Fibroblast of peridontal ligament (primary cell): ENCODE data around the gene PCDH19.

Source experiments
- DNase-seq: peaks from one replicate; pipeline ENCODE4 v3.0.0-alpha.2; 2010; ENCODE audit errors: extremely low read depth

PCDH19 gene

GRCh38 chrX:100404851-100405250 is 5.2 kb downstream of the PCDH19 start:
- DNase-seq, result no peak

- no peak for DNase-seq
Observed at GRCh38 chrX:100395781-100396180, 14.3 kb downstream of the PCDH19 start.

- DNase-seq, result no peak
Observed at GRCh38 chrX:100381619-100382018, 28.5 kb downstream of the PCDH19 start.

GRCh38 chrX:100379388-100379986 is 30.6 kb downstream of the PCDH19 start:
- peak; percentile 1 for DNase-seq

DNA sequence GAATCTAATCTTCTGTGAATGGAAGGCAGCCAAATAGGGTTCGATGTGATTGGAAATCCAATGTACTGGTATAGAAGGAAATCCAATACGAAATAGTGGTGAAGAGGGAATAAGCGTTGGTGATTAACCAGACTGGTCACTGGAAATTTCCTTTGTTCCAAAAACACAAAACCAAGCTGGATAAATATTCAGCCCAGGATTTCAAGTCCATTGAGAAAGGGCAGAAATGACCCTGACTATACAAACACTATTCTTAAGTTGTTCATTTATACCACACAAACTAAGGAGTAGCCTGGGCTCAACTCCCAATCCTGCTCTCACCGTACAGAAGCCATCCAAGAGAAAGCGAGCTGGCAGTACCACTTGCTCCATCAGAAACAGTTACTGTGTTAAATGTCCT is 32.2 kb downstream of the PCDH19 start:
- DNase-seq, result no peak

DNA sequence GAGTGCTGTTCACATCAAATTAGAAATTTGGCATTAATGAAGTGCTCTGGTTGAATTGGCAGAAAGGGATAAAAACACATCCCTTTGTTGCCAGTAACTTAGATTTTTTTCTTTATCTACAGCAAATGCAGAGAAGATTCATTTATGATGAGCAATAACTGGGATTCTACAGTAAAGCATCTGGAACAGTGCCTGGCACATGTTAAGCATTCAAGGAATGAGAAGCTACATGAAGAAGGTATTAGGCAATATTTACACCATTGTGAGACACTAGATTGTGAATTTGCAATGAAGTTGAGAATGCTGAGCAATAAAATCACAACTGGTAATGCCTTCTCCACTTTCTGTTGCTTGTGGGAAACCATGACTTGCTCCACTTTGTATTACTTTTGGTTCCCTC is 33.5 kb downstream of the PCDH19 start:
- DNase-seq, result no peak

DNA sequence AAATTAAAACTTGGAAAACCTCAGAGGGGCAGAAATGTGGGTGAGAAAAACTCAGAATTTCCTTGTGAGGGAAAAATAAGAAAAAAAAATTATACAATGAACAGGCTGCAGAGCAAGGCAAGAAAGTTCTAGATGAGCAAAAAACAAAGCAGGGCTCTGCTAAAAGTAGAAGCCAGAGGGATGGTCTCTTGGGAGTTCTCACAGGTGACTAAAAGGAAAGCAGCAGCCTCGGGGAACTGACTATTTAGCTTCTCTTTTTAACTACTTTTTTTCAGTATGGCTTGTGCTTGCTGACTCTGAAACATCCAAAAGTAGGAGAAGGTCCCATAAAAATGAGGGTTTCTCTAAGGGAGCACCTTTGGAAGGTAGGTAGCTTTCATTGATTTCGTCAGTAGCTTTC is 36.4 kb downstream of the PCDH19 start:
- no peak for DNase-seq

DNA sequence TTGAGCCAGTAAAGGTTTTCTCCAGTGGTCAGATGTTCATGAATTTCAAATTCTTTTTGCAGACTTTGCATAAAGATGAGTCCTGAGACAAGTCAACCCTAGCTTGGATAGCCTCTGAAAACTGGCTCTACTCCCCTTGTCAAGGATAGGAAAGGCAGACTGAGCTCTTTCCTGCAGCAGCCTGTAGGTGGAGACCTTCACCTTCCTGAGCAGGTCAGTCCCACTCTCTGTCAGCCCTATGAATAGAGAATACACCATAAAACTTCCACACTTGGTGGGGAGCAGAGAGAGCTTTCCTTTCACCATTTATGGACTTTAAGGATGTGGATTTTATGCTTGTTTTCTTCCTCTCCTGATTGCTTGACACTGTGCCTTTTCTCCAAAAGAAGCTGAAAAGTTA is 41.9 kb downstream of the PCDH19 start:
- DNase-seq, result no peak

- DNase-seq, result no peak
Observed at GRCh38 chrX:100363896-100364295, 46.2 kb downstream of the PCDH19 start.

DNA sequence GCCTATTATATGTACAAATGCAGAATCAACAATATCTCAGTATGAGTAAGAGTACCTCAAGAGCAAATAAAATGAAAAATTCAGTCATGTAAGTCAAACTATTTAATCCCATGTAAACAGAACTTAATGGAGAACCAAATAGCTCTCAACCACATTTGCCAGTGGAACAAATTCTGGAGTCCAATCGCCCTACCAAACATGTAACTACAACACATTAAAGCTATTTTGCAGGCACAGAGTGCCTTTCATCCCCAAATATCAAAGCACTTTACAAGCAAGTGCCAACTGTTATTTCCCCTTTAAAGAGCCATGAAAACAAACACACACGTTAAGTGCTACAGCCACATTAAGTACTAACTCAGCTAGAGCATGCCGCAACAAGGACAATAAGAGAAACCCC is 51.3 kb downstream of the PCDH19 start:
- no peak for DNase-seq

DNA sequence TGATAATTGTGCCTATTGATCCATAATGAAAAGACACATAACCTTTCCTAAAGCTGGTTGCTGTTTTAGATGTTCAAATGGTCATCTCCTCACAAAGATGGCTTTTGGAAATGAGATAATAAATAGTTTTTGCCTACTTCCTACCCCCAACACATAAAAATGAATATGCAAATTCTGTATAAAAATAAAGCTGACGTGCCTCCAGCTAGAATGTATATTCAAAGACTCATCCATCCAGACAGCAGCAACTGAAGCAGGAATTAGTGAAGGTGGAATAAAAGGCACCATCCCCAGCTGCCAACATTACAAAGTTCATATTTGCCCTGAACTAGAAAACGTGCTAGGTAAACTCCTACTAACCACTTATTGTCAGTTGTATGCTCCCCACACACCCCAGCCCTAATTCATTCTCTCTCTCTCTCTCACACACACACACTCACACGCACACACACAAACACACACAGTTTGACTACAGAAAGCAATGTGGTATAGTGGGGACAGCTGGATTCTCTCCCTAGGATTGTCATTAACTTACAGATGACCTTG is 53.6 kb downstream of the PCDH19 start:
- DNase-seq, result no peak

DNA sequence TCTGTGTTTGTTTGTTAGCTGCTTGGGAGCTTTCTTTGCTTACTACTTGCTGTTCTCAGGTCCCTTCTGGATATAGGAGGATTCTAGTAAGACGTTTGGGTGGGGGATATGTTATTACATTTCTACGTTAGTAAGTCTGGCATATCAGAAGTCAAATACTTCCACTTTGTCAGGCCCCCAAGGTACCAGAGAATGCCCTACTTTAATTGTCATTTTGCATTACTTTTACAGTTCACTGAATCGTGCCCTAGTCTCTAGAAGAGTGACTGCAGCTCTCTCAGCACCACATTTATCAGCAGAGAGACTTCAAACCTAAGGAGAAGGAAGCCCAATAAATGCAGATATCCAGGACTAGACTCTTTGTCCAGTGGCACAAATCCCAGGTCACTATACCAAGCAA is 54.4 kb downstream of the PCDH19 start:
- no peak for DNase-seq

GRCh38 chrX:100353326-100353725 is 56.7 kb downstream of the PCDH19 start:
- DNase-seq, result no peak

DNA sequence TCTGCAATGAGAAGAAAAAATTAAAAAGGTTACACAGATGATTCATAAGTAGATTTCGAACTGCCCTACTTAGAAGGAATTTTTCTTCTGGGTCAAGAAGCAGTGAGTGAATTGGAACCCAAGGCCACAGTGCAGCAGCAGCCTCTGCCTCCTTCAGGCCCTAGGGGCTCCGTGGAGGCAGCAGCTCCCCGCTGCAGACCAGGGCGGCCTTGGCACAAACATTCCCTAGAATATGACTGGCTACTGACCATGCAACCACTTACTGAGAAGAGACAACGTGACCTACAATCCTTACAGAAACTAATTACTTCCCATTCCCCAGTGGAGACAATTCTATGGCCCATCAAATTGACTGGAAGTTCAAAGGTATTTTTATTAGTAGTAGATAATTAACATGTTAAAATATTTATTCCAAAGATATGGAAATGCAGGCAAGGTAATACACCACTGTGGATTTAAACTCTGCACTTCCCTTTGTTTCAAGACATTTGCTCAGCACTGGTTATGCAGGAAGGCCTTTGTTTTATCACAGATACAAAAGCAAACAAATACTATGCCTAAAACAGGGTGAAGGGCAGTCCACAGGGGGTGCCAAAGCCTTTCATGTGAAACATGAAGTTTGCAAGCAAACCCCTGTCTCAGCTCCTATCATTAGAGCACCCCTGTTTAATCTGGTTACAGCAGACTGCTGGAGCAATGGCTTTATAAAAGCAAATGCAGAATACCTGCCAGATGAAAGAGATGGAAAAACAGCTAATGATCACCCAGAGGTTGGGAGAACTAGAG is 59.2 kb downstream of the PCDH19 start:
- no peak for DNase-seq

DNA sequence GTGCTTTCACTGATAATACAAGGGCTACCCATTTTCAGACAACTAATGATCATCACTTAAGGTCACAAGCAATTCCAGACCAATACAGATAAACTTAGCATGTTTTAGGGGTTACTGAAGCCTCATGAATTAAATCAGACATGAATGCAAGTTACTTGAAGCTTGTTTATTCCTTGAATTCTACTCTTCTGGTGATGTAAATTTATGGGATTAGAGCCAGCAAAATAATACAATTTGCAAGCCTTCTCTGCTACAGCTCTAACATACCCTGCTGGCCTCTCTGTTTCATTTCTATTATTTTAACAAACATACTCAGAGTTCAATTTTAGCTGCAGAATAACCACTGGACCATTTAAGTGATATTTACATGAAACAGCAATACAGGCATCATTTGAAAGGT is 60.7 kb downstream of the PCDH19 start:
- no peak for DNase-seq

DNA sequence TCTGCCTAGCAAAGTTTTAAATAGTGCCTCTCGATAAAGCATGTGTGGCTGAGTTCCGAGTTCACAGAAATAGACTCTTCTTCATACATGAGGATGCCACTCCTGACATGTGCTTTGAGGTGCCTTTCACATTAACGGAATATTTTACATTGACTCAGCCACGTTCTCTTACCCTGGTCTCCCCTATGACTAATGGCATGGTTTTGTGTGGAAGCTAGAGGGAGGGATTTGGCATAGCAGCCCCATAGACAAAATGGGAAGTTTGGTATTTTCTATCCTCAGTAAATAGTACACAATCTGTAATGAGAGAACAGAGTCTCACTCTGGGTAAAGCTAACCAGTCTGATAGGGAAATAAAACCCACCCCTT is 68.9 kb downstream of the PCDH19 start:
- DNase-seq, result no peak

GRCh38 chrX:100340491-100341141 is 69.5 kb downstream of the PCDH19 start:
- DNase-seq, result no peak

GRCh38 chrX:100328351-100328750 is 81.7 kb downstream of the PCDH19 start:
- DNase-seq, result no peak

DNA sequence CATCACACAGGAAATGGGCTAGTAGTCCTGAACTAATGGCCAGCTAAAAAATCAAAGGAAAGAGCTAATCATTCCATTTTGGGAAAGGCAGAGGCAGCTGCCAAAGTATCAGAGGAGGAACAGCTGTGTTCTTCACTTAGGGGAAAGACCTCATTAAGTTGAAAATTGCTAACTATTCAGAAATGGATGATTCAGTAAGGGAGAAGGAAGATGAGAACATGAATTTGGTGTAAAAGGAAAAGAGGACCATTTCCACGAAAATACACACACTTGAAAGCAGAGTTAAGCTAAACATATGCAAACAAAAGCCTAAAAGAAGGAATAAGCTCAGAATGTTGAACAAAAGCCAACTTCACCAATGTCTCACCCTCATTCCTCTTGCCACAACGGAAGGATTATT is 90.4 kb downstream of the PCDH19 start:
- no peak for DNase-seq

- peak; percentile 0 for DNase-seq
Observed at GRCh38 chrX:100316987-100317386, 93.1 kb downstream of the PCDH19 start.

DNA sequence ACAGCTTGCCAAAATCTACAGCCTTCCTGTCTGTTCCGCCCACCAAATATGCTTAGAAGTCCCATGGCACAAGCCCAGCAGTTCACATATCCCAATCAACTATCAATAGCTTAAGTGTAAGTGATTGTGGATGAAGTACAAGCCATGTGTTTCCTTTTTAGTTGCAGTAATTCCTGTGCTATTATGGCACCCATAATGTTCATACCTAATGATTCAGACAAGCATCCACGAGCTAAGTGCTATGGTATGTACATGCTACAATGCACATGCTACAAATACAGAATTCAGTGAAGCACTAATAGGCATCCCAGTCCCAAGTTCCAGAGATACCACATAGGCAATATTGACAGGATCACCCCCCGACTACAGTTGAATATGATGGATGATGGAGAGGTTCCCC is 94.5 kb downstream of the PCDH19 start:
- no peak for DNase-seq

GRCh38 chrX:100299559-100299958 is 110.5 kb downstream of the PCDH19 start:
- DNase-seq, result no peak

DNA sequence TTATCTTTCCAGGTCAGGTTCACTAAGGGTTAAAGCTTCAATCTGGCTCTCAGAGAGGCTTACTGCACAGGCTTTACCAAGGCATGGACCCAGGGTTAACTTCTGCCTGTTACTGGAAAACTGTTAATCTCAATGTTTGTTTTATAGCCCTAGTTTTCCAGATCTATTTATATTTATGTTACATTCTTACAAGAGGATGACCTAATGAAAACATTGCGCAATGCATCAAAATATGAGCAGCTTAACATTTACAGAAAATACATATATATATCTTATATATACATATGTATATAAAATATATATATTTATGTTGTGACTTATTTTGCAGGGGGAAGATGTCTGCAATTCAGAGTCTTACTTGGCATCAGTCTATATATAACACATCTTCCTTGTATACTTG is 112.3 kb downstream of the PCDH19 start:
- DNase-seq, result no peak
